ENCODE data around the gene CSNK2A3. TPM values are rescaled to one million over a fixed set of nuclear protein-coding genes. Genes with fewer than 3 reads are reported as not detected.

The CSNK2A3 gene
- total and polyA plus RNA-seq, 10 of the 15 experiments (the other 5 are each of a cell fraction or from before 2014, with no cell fraction given): 0.68 to 6.2 (median 1.4) TPM

DNA sequence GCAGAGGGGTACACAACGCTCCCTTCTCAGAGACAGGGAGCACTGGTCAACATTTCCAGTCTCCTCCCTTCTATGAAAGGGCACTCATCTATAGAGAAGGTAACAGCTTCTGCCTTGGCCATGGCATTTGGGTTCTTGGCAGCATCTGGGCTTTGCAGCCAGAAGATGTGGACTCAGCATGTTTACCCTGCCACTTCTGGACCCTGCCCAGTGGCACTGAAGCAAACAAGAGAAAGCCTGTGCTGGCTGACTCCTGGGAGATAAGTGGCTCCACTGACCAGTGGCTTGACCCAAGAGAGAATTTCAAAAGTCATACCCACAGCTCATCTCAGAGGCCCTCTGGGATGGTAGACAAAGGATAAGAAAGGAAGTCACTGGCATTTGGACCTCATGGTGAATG lies 8.0 kb downstream of the CSNK2A3 start (continued):
- TF ChIP-seq EGR1 (IDR thresholded peaks at IDR 0.05; ENCODE audit: borderline replicate concordance in 1 of 2, low read depth in 2 of 2, low read length in 2 of 2): no peak
- no peak for TF ChIP-seq NFYB (IDR thresholded peaks at IDR 0.05; ENCODE audit: insufficient read depth, low read depth, low read length)
- TF ChIP-seq USF2 (IDR thresholded peaks at IDR 0.05; ENCODE audit: borderline replicate concordance, low read depth, low read length): no peak
- no peak for TF ChIP-seq NBN (IDR thresholded peaks at IDR 0.05)

- Histone ChIP-seq H4K20me1 (ENCODE audit: control insufficient read depth, insufficient read depth) (no peaks in the 10 kb centered on the region), H3K79me2 (ENCODE audit: control insufficient read depth, insufficient read depth, low read length) (no peaks in the 10 kb centered on the region), H3K4me2 (ENCODE audit: control insufficient read depth, insufficient read depth) (no peak overlapping the region), H3K4me1 (ENCODE audit: control insufficient read depth, insufficient read depth, low read length) (no peaks in the 10 kb centered on the region), H3K27me3 (replicated peaks in 1 of 2; ENCODE audit: control insufficient read depth in 2 of 2, insufficient read depth in 2 of 2, low read length in 1 of 2) (no peaks in the 10 kb centered on the region), H3K27ac (ENCODE audit: control insufficient read depth, insufficient read depth) (no peak overlapping the region), H3K9me3 (replicated peaks; ENCODE audit: control insufficient read depth, insufficient read depth, low read length) (no peaks in the 10 kb centered on the region), H3K36me3 (ENCODE audit: control insufficient read depth in 2 of 2, insufficient read depth in 2 of 2, low read length in 1 of 2) (no peaks in the 10 kb centered on the region), H2AFZ (ENCODE audit: control insufficient read depth, low read depth, low read length) (no peak overlapping the region), H3K9ac (ENCODE audit: control insufficient read depth, insufficient read depth, low read length) (no peak overlapping the region), H3K4me3 (no peak overlapping the region)
- ATAC-seq: peak; percentile 60; the same call in 2 of the 3 replicates
- no TSS peak for BruUV-seq (replicated peaks)
- in situ Hi-C loops (cut with MboI): no loop called here
- 31% methylated on average over 3 of the region's 3 CpGs for WGBS (ENCODE audit: insufficient coverage, insufficient replicate concordance, low lambda C conversion rate, missing lambda C conversion rate)
- no peak for TF ChIP-seq KAT2A (conservative IDR thresholded peaks at IDR 0.05; ENCODE audit: control insufficient read depth, low read depth, low read length)
- no peak for TF ChIP-seq YY1 (IDR thresholded peaks at IDR 0.05; ENCODE audit: low read depth, low read length)
- TF ChIP-seq RELA (IDR thresholded peaks at IDR 0.05; ENCODE audit: borderline replicate concordance, partially characterized antibody): no peak
- no peak for TF ChIP-seq SMAD1 (IDR thresholded peaks at IDR 0.05; ENCODE audit: low read depth, partially characterized antibody)
- TF ChIP-seq, protein P1, sequence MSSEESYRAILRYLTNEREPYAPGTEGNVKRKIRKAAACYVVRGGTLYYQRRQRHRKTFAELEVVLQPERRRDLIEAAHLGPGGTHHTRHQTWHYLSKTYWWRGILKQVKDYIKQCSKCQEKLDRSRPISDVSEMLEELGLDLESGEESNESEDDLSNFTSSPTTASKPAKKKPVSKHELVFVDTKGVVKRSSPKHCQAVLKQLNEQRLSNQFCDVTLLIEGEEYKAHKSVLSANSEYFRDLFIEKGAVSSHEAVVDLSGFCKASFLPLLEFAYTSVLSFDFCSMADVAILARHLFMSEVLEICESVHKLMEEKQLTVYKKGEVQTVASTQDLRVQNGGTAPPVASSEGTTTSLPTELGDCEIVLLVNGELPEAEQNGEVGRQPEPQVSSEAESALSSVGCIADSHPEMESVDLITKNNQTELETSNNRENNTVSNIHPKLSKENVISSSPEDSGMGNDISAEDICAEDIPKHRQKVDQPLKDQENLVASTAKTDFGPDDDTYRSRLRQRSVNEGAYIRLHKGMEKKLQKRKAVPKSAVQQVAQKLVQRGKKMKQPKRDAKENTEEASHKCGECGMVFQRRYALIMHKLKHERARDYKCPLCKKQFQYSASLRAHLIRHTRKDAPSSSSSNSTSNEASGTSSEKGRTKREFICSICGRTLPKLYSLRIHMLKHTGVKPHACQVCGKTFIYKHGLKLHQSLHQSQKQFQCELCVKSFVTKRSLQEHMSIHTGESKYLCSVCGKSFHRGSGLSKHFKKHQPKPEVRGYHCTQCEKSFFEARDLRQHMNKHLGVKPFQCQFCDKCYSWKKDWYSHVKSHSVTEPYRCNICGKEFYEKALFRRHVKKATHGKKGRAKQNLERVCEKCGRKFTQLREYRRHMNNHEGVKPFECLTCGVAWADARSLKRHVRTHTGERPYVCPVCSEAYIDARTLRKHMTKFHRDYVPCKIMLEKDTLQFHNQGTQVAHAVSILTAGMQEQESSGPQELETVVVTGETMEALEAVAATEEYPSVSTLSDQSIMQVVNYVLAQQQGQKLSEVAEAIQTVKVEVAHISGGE (CRISPR knock-in tag; IDR thresholded peaks at IDR 0.05): no peak
- TF ChIP-seq NR2C1 (IDR thresholded peaks at IDR 0.05): no peak
- TF ChIP-seq RELB (IDR thresholded peaks at IDR 0.05; ENCODE audit: low read depth): no peak
- no peak for TF ChIP-seq IKZF1 (conservative IDR thresholded peaks at IDR 0.05)
- TF ChIP-seq, protein P2, sequence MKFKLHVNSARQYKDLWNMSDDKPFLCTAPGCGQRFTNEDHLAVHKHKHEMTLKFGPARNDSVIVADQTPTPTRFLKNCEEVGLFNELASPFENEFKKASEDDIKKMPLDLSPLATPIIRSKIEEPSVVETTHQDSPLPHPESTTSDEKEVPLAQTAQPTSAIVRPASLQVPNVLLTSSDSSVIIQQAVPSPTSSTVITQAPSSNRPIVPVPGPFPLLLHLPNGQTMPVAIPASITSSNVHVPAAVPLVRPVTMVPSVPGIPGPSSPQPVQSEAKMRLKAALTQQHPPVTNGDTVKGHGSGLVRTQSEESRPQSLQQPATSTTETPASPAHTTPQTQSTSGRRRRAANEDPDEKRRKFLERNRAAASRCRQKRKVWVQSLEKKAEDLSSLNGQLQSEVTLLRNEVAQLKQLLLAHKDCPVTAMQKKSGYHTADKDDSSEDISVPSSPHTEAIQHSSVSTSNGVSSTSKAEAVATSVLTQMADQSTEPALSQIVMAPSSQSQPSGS (IDR thresholded peaks at IDR 0.05; ENCODE audit: low read length): no peak
- TF ChIP-seq, protein P3, sequence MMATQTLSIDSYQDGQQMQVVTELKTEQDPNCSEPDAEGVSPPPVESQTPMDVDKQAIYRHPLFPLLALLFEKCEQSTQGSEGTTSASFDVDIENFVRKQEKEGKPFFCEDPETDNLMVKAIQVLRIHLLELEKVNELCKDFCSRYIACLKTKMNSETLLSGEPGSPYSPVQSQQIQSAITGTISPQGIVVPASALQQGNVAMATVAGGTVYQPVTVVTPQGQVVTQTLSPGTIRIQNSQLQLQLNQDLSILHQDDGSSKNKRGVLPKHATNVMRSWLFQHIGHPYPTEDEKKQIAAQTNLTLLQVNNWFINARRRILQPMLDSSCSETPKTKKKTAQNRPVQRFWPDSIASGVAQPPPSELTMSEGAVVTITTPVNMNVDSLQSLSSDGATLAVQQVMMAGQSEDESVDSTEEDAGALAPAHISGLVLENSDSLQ (IDR thresholded peaks at IDR 0.05): no peak
- ChIA-PET SMC1A (ENCODE audit: uncharacterized antibody, unreplicated experiment) (no interaction called here), RAD21 (ENCODE audit: unreplicated experiment) (no interaction called here), CTCF (no interaction called here), POLR2A (no interaction called here)
- intact Hi-C loops (cut with micrococcal nuclease; ENCODE audit: unreplicated experiment): no loop called here
- FAIRE-seq: no peak
- no peak for DNase-seq (ENCODE audit: low read depth, low spot score)
Measured at GRCh38 chr11:11344045-11344444, 9.0 kb downstream of the CSNK2A3 start.

Measured in GM12878 (cell line).